KG1 (cell line): ENCODE results near the gene CYSRT1.

Experiments used
- DNase-seq: peaks from one replicate; lab custom pipeline; 2025; lab: John Stamatoyannopoulos, UW

Gene CYSRT1

GRCh38 chr9:137212520-137212919 lies 12.5 kb upstream of the CYSRT1 start:
- DNase-seq, result no peak

- DNase-seq, result no peak
These were observed 11.6 kb upstream of the CYSRT1 start for GRCh38 chr9:137213160-137214060.

GRCh38 chr9:137214620-137215019 lies 10.4 kb upstream of the CYSRT1 start:
- no peak for DNase-seq

- DNase-seq, result no peak
These were observed 9.6 kb upstream of the CYSRT1 start for GRCh38 chr9:137215196-137215986.

- DNase-seq, result no peak
These were observed 8.6 kb upstream of the CYSRT1 start for GRCh38 chr9:137216188-137216965.

- no peak for DNase-seq
These were observed 7.4 kb upstream of the CYSRT1 start for GRCh38 chr9:137217276-137218211.

- no peak for DNase-seq
These were observed 6.7 kb upstream of the CYSRT1 start for GRCh38 chr9:137218212-137218753.

- no peak for DNase-seq
These were observed 6.2 kb upstream of the CYSRT1 start for GRCh38 chr9:137218754-137219271.

GRCh38 chr9:137219757-137220316 lies 5.1 kb upstream of the CYSRT1 start:
- no peak for DNase-seq

- no peak for DNase-seq
These were observed 4.5 kb upstream of the CYSRT1 start for GRCh38 chr9:137220317-137221094.

- DNase-seq, result no peak
These were observed 3.9 kb upstream of the CYSRT1 start for GRCh38 chr9:137221095-137221505.

- no peak for DNase-seq
These were observed 3.4 kb upstream of the CYSRT1 start for GRCh38 chr9:137221506-137222111.

- no peak for DNase-seq
These were observed 2.5 kb upstream of the CYSRT1 start, which contains the start of gene RNF208 for GRCh38 chr9:137222190-137223077. RNF208 (minus strand) TSS chr9:137222240; CDS start chr9:137221212, 1,028 bp downstream.

GRCh38 chr9:137223078-137223970 lies 1.6 kb upstream of the CYSRT1 start:
- peak; percentile 96 for DNase-seq

GRCh38 chr9:137225699-137226331 lies 841 bp downstream of the CYSRT1 start:
- no peak for DNase-seq

- DNase-seq, result no peak
These were observed 1.5 kb downstream of the CYSRT1 start for GRCh38 chr9:137226338-137227053.
